ENCODE results near the gene TP53I13. TPM values are rescaled to one million over a fixed set of nuclear protein-coding genes. Genes with fewer than 3 reads are reported as not detected.

Gene TP53I13
- total and polyA plus RNA-seq, 2 donors (not counting 1 experiment from before 2014, with no cell fraction given) = 11.1 to 51.5 TPM

GRCh38 chr17:29595107-29595942 lies 26.8 kb downstream of the TP53I13 start:
- Histone ChIP-seq H3K27ac (ENCODE audit: insufficient read depth, low read length) (no peak overlapping the region), H2AFZ (ENCODE audit: low read length) (no peak overlapping the region), H3K4me1 (ENCODE audit: control insufficient read depth, extremely low read depth, insufficient read depth, low read length) (peaks cover 11% of the 10 kb centered on the region), H4K20me1 (ENCODE audit: control insufficient read depth, extremely low read depth, insufficient read depth, low read length) (no peaks in the 10 kb centered on the region), H3K9me3 (ENCODE audit: control insufficient read depth, insufficient read depth, low read depth, low read length) (no peaks in the 10 kb centered on the region), H3K79me2 (ENCODE audit: control insufficient read depth, insufficient read depth, low read length) (no peaks in the 10 kb centered on the region), H3K4me3 (replicated peaks in 1 of 4; ENCODE audit: control extremely low read depth in 1 of 4, insufficient read depth in 1 of 4, low read depth in 3 of 4, low read length in 4 of 4) (no peak overlapping the region), H3K9ac (ENCODE audit: insufficient read depth, low read length) (no peak overlapping the region), H3K36me3 (ENCODE audit: control insufficient read depth, insufficient read depth, low read length) (no peaks in the 10 kb centered on the region), H3K27me3 (ENCODE audit: control insufficient read depth, insufficient read depth, low read length) (no peaks in the 10 kb centered on the region), H3K4me2 (ENCODE audit: extremely low read depth, insufficient read depth, low read length) (no peak overlapping the region)
- peak in 1 of 2 donors; percentile 28 for DNase-seq (ENCODE audit: low read depth in 2 of 2)
- TF ChIP-seq CTCF (conservative IDR thresholded peaks at IDR 0.05 in 1 of 2, IDR thresholded peaks at IDR 0.05 in 1 of 2; ENCODE audit: low read depth in 1 of 2, low read length in 2 of 2) (no peak), EZH2 (IDR thresholded peaks at IDR 0.05; ENCODE audit: low read length, missing control alignments) (no peak)

- Histone ChIP-seq H3K4me3 (replicated peaks in 1 of 4; ENCODE audit: control extremely low read depth in 1 of 4, insufficient read depth in 1 of 4, low read depth in 3 of 4, low read length in 4 of 4) (no peak overlapping the region), H3K36me3 (ENCODE audit: control insufficient read depth, insufficient read depth, low read length) (no peaks in the 10 kb centered on the region), H4K20me1 (ENCODE audit: control insufficient read depth, extremely low read depth, insufficient read depth, low read length) (no peaks in the 10 kb centered on the region), H3K27me3 (ENCODE audit: control insufficient read depth, insufficient read depth, low read length) (no peaks in the 10 kb centered on the region), H3K27ac (ENCODE audit: insufficient read depth, low read length) (no peak overlapping the region), H3K4me1 (ENCODE audit: control insufficient read depth, extremely low read depth, insufficient read depth, low read length) (peaks cover 11% of the 10 kb centered on the region), H2AFZ (ENCODE audit: low read length) (no peak overlapping the region), H3K9me3 (ENCODE audit: control insufficient read depth, insufficient read depth, low read depth, low read length) (no peaks in the 10 kb centered on the region), H3K4me2 (ENCODE audit: extremely low read depth, insufficient read depth, low read length) (no peak overlapping the region), H3K9ac (ENCODE audit: insufficient read depth, low read length) (no peak overlapping the region), H3K79me2 (ENCODE audit: control insufficient read depth, insufficient read depth, low read length) (no peaks in the 10 kb centered on the region)
- TF ChIP-seq CTCF (conservative IDR thresholded peaks at IDR 0.05 in 1 of 2, IDR thresholded peaks at IDR 0.05 in 1 of 2; ENCODE audit: low read depth in 1 of 2, low read length in 2 of 2) (no peak), EZH2 (IDR thresholded peaks at IDR 0.05; ENCODE audit: low read length, missing control alignments) (no peak)
- no peak for DNase-seq (ENCODE audit: low read depth in 2 of 2)
These were observed 27.7 kb downstream of the TP53I13 start for GRCh38 chr17:29595943-29596774.

- no peak overlapping the region for H3K27ac ChIP-seq (ENCODE audit: insufficient read depth, low read length)
These were observed 28.3 kb downstream of the TP53I13 start for GRCh38 chr17:29596811-29597210.

More at GRCh38 chr17:29596811-29597210, 28.3 kb downstream of the TP53I13 start:
- Histone ChIP-seq H3K4me1 (ENCODE audit: control insufficient read depth, extremely low read depth, insufficient read depth, low read length) (peaks cover 9% of the 10 kb centered on the region), H3K9me3 (ENCODE audit: control insufficient read depth, insufficient read depth, low read depth, low read length) (no peaks in the 10 kb centered on the region), H3K79me2 (ENCODE audit: control insufficient read depth, insufficient read depth, low read length) (no peaks in the 10 kb centered on the region), H3K4me2 (ENCODE audit: extremely low read depth, insufficient read depth, low read length) (no peak overlapping the region), H2AFZ (ENCODE audit: low read length) (no peak overlapping the region), H3K9ac (ENCODE audit: insufficient read depth, low read length) (no peak overlapping the region), H3K4me3 (replicated peaks in 1 of 4; ENCODE audit: control extremely low read depth in 1 of 4, insufficient read depth in 1 of 4, low read depth in 3 of 4, low read length in 4 of 4) (no peak overlapping the region), H4K20me1 (ENCODE audit: control insufficient read depth, extremely low read depth, insufficient read depth, low read length) (no peaks in the 10 kb centered on the region), H3K36me3 (ENCODE audit: control insufficient read depth, insufficient read depth, low read length) (no peaks in the 10 kb centered on the region), H3K27me3 (ENCODE audit: control insufficient read depth, insufficient read depth, low read length) (no peaks in the 10 kb centered on the region)
- no peak for TF ChIP-seq CTCF (conservative IDR thresholded peaks at IDR 0.05 in 1 of 2, IDR thresholded peaks at IDR 0.05 in 1 of 2; ENCODE audit: low read depth in 1 of 2, low read length in 2 of 2)
- no peak for DNase-seq (ENCODE audit: low read depth in 2 of 2)

Measured in fibroblast of lung (primary cell).